HG02885 (cell line): ENCODE measurements around the gene CCR8.
"Not testable (repeated sequence)": the region's sequence is repeated elsewhere in the genome, so short reads cannot be mapped to it uniquely, and the experiment has no call there.

Source experiments
- ATAC-seq: cut with Tn5 transposase; IDR thresholded peaks from one replicate; pipeline ENCODE4 v1.9.1; 2021; ENCODE audit warnings: mild to moderate bottlenecking; ENCODE audit not compliant: unreplicated experiment, poor library complexity

The CCR8 gene

DNA sequence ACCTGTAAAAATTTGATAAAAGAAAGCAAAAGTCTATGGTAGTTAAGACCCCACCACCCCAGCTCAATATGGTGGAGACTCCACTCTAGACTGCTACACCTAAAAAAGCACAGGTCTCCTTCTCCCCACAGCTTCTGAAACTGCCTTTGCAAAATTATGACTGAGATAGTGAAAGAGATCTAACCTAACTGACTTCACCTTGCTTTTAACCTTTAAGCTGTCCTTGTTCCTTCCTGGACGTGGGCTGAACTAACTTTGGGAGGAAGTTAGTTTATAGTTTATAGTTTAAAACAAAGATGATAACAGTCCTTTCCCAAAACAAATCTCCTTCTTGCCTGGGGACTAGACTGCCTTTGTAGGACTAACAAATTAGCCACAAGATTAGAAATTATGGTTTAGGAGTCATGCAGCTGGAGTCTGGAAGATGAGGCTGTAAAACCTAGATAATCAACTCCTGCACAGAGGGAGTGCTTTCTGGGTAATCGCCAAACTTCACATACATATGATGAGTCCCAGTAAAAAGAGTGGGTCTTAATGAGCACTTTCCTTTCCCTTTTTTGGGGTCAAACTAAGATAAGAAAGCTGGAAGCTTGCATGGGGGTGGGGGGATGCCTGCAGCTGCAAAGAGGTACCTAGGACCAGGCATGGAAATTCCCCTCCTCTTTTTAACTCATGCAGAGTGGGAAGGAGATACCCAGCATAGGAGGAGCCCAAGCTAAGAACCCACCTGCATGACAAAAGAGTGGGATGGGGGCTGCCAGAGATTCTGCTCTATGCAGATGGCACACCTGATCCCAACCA is 17.5 kb downstream of the CCR8 start:
- peak; percentile 85 for ATAC-seq

DNA sequence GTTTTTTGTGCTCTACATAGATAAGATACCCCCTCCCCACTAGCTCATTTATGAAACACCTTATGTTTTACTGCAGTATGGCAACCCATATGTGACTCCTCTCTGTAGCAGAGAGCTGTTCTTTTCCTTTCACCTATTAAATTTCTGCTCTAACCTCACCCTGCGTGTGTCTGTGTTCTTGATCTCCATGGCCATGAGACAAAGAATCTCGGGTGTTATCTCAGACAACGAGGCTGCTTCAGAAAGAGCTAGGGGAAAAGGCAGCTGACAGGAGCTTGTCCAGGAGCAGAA is 18.0 kb downstream of the CCR8 start:
- peak; percentile 9 for ATAC-seq

- ATAC-seq: no peak
Observed at GRCh38 chr3:39349080-39349479, 19.6 kb downstream of the CCR8 start.

GRCh38 chr3:39350714-39351113 is 21.2 kb downstream of the CCR8 start:
- no peak for ATAC-seq

DNA sequence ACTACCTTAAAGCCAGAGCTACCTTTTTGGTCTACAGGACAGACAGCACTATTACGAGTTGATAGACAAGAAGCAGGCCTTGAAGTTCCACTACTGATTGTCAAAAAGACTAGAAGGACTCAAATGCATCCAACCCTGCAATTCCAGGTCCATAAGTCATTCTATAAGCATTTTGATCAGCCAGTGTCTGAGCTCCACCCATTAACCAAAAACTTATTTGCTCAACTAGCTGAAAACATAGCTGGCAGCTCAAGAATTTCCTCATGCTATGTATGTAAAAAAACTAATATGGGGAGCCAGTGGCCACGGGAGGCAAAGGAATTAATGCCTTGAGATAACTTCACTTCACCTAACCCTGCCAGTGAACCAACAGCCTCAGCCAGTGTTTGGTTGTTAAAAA is 21.6 kb downstream of the CCR8 start:
- ATAC-seq: not testable (repeated sequence)

DNA sequence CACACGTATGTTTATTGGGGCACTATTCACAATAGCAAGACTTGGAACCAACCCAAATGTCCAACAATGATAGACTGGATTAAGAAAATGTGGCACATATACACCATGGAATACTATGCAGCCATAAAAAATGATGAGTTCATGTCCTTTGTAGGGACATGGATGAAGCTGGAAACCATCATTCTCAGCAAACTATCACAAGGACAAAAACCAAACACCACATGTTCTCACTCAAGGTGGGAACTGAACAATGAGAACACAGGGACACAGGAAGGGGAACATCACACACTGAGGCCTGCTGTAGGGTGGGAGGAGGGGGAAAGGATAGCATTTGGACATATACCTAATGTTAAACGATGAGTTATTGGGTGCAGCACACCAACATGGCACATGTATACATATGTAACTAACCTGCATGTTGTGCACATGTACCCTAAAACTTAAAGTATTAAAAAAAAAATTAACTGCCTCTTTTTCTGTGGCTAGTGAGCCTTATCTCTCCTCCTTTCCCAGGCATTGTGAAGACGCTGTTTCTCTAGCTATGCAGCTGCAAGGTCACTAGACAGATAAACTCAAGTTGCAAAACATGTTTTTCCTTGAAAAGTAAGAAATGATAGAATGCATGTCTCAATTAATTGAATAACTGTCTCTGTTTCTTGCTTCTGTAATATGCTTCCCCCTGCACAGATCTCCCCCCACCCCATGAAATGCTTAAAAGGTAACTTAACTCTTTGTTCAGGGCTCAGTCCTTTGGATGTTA is 23.8 kb downstream of the CCR8 start:
- not testable (repeated sequence) for ATAC-seq

- ATAC-seq: no peak
Observed at GRCh38 chr3:39358333-39358732, 28.8 kb downstream of the CCR8 start.

DNA sequence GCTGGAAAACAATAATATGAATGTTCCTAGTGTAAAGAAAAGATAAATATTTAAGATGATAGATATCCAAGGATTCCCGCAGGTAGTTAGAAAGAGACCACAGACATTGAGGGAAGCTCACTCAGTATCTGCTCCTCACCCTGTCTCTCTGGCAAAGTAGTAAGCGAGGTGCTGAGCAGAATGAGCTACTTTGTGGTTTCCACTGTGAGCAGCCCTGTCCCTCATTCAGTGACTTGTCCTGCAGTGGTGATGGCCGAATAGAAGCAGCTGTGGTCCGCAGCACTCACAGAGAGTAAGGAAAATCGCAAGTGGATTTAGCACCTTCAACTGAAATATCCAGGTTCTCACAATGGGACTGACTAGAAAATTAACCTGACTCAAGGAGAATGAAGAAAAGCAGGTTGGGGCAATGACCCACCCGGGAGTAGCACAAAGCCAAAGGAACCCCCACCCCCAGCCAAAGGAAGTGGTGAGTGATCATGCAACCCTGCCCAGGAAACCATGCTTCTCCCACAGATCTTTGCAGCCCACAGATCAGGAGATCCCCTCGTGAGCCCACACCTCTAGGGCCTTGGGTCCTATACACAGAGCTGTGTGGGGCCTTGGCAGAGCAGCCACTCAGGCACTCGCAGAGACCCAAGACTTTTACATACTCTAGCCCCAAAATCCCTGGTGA is 31.9 kb downstream of the CCR8 start:
- no peak for ATAC-seq

- ATAC-seq: no peak
Observed at GRCh38 chr3:39362192-39362591, 32.7 kb downstream of the CCR8 start.

DNA sequence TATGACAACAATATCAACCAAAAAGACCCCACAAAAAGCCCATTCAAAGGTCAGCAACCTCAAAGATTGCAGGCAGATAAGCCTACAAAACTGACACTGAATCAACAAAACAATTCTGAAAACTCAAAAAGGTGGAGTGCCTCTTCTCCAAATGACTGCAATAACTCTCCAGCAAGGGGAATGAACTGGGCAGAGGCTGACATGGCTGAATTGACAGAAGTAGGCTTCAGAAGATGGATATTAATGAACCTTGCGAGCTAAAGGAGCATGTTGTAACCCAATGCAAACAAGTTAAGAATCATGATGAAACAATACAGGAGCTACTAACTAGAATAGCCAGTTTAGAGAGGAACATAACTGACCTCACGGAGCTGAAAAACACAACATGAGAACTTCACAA is 33.3 kb downstream of the CCR8 start:
- no peak for ATAC-seq

GRCh38 chr3:39370450-39370849 is 40.9 kb downstream of the CCR8 start:
- not testable (repeated sequence) for ATAC-seq

DNA sequence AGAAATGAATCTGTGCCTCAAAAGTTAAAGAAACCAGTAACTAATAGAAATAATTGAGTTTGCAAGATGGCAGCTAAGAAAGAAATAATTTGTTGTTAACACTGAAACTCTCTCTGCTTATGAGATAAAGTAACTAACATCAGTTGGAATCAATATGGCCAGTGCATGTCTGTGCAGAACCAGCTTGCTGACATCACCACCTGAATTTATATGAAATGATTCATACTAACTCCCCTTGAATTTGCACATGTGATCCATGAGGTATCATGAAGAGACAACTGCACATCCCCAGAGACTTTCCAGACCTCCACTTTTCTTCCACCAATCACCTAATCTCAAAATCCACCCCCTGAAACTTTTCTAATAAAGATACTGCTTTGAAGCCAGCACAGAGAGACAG is 43.3 kb downstream of the CCR8 start:
- no peak for ATAC-seq

GRCh38 chr3:39376959-39377634 is 47.6 kb downstream of the CCR8 start:
- ATAC-seq: peak; percentile 57

DNA sequence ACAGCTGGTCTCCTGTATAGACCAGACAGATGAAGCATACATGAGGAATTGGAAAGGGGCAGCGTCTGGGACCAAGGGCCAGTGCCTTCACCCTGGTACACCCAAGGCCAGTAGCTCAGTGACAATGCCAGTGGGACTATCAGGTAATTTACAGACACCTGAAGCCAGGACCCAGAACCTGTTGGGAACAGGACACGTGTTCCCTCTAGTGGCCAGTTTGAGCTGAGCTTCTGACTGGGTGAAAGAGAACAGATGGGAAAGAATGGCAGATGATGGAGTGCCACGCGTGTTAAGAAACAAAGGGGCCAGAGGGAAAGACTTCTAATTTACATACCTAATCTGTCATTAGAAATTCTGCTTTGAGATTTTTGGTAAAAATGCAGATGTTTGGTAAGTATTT is 48.6 kb downstream of the CCR8 start:
- ATAC-seq: peak; percentile 71

DNA sequence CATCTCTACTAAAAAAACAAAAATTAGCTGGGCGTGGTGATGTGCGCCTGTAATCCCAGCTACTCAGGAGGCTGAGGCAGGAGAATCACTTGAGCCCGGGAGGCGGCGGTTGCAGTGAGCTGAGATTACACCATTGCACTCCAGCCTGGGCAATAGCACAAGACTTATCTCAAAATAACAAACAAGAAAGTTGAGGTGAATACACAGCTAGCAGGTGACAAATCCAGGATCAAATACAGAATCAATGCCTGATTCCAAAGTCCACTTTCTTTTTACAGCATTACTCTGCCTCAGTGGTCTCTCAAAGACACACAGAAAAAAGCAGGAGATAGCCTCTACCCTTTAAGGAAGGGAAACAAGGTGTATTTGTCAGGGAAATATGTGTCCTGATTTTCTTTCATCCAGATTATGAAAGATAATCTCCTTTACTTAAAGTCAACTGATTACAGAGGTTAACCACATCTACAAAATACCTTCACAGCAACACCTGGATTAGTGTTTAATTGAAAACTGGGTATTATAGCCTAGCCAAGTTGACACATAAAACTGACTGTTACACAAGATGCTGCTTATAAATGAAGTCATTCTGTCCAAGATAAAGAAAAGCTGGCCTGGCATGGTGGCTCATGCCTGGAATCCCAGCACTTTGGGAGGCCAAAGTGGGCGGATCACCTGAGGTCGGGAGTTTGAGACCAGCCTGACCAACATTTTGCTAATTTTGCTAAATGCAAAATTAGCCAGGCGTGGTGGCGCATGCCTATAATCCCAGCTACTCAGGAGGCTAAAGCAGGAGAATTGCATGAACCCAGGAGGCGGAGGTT is 49.7 kb downstream of the CCR8 start:
- ATAC-seq: no peak

DNA sequence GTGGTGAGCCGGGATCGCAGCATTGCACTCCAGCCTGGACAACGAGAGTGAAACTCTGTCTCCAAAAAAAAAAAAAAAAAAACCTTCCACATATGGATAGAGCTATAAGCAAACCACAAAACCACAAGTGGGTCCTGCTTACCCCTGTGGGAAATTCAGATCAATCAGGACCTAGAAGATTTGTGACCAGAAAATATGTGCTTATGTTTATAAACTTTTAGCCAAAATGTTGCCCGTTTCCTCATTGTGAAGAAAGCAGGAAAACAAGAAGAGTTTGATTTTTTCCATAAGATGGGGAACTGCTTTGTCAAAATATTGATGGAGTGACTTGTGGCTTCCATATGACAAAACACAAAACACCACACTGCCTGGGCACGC is 50.3 kb downstream of the CCR8 start:
- ATAC-seq: no peak

DNA sequence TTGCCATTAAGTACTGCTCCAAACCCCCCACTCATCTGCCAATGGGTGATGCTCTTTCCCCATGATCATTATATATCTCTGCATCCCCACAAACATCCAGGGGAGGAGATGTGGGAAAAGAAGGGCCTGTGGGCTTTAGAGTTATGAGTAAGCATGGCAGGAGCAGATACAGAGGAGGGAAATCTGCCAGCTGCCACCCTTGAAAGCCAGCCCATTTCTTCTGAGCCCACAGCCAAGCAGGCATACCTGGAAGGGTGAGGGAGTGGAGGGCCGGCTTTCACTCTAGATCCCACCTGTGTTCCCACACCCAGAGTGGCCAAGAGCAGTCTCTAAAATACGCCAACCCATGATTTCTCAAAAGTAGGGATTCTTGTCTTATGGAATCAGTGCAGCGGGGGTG is 51.9 kb downstream of the CCR8 start:
- no peak for ATAC-seq
